Endothelial cell (in vitro differentiated cells): Measurements from ENCODE around the gene SRXN1. TPM values are rescaled to one million over a fixed set of nuclear protein-coding genes. Genes with fewer than 3 reads are reported as not detected.

Experiments used
- DNase-seq: peaks from one replicate; pipeline ENCODE4 v3.0.0; 2021; ENCODE audit warnings: low spot score
- H3K27ac Mint-ChIP-seq: one replicate; pipeline ENCODE4 v1.8.0; 2021; ENCODE audit warnings: mixed read lengths, inconsistent platforms; ENCODE audit not compliant: unreplicated experiment
- H3K27me3 Mint-ChIP-seq: one replicate; pipeline ENCODE4 v1.8.0; 2021; ENCODE audit warnings: mild to moderate bottlenecking, moderate library complexity, mixed read lengths, inconsistent platforms; ENCODE audit not compliant: unreplicated experiment
- H3K36me3 Mint-ChIP-seq: one replicate; pipeline ENCODE4 v1.8.0; 2021; ENCODE audit warnings: mild to moderate bottlenecking, low read depth, mixed read lengths, inconsistent platforms; ENCODE audit not compliant: unreplicated experiment
- H3K4me1 Mint-ChIP-seq: one replicate; pipeline ENCODE4 v1.8.0; 2021; ENCODE audit warnings: mild to moderate bottlenecking, mixed read lengths, inconsistent platforms; ENCODE audit not compliant: unreplicated experiment
- H3K4me3 Mint-ChIP-seq: one replicate; pipeline ENCODE4 v1.8.0; 2021; ENCODE audit warnings: mild to moderate bottlenecking, mixed read lengths, inconsistent platforms; ENCODE audit not compliant: unreplicated experiment
- H3K9me3 Mint-ChIP-seq: one replicate; pipeline ENCODE4 v1.8.0; 2021; ENCODE audit warnings: mixed read lengths, inconsistent platforms; ENCODE audit not compliant: unreplicated experiment
- CTCF ChIP-seq: fragments of 200-600 bp; sonication (generic); IDR thresholded peaks from one replicate; pipeline ENCODE4 v1.5.0; 2021; ENCODE audit warnings: antibody characterized with exemption; ENCODE audit not compliant: unreplicated experiment
- total RNA-seq: library from RNA; stranded (reverse); fragmentation: NEBNext Ultra II Directional; extraction: Animal tissue kit (Norgen Biotek cat#: 25700); gene quantifications from one replicate; pipeline ENCODE4 v1.2.1, GENCODE V29; 2021; ENCODE audit not compliant: unreplicated experiment

SRXN1 gene
- total RNA-seq, 1 donor from 2014 or later = 4.1 TPM

GRCh38 chr20:598133-598850 is 54.7 kb downstream of the SRXN1 start:
- Mint-ChIP-seq H3K36me3 (no peaks in the 10 kb centered on the region), H3K27ac (no peak overlapping the region), H3K4me3 (no peak overlapping the region), H3K9me3 (no peaks in the 10 kb centered on the region), H3K4me1 (peaks cover 20% of the 10 kb centered on the region), H3K27me3 (no peaks in the 10 kb centered on the region)
- no peak for DNase-seq
- TF ChIP-seq CTCF = no peak

DNA sequence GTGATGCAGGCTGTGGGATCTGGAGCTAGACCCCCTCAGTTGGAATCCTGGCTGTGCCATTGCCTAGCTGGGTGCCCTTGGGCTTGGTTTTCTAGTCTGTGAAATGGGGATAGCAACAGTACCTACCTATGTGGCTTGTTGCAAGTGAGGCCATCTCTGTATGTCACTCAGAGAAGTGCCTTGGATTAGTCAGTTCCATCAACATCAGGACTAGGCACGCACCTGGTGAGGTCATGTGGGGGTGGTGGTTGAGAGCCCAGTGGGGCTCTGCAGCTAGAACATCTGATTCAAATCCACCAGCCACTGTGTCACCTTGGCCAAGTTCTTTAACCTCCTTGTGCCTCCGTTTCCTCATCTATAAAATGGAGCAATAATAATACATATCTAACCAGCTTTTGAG is 55.4 kb downstream of the SRXN1 start:
- no peak overlapping the region for H3K27ac Mint-ChIP-seq
- DNase-seq = no peak
- peaks cover 14% of the 10 kb centered on the region for H3K4me1 Mint-ChIP-seq
- no peaks in the 10 kb centered on the region for H3K36me3 Mint-ChIP-seq
- no peaks in the 10 kb centered on the region for H3K27me3 Mint-ChIP-seq
- no peaks in the 10 kb centered on the region for H3K9me3 Mint-ChIP-seq
- H3K4me3 Mint-ChIP-seq = no peak overlapping the region
- no peak for TF ChIP-seq CTCF

Other genes with a start within 250 kb of the SRXN1 start
- gene RBCK1, start 244.9 kb downstream of the SRXN1 start, total RNA-seq = 68.8 TPM
- 29.9 TPM for gene TBC1D20, start 190.7 kb downstream of the SRXN1 start, total RNA-seq
- 128 TPM for gene CSNK2A1, start 109.4 kb downstream of the SRXN1 start, total RNA-seq
- gene TCF15, start 42.9 kb downstream of the SRXN1 start, total RNA-seq = 6.6 TPM
- gene SCRT2, start 22.6 kb upstream of the SRXN1 start, total RNA-seq = not detected
- gene SLC52A3, start 115.3 kb upstream of the SRXN1 start, total RNA-seq = 2.9 TPM
- gene FAM110A, start 180.5 kb upstream of the SRXN1 start, total RNA-seq = 7.2 TPM